SK-N-SH treated with all-trans-retinoic acid at 6 μM for 48 hours (cell line): ENCODE data around the gene PFKL.

Experiments
- ATAC-seq: fragments of 200-7000 bp; cut with Tn5 transposase; 3 replicates; pipeline ENCODE4 v1.9.1; 2020; ENCODE audit warnings: mild to moderate bottlenecking, moderate library complexity
- ARNTL ChIP-seq: fragments of 450-650 bp; formaldehyde crosslinking; IDR thresholded peaks from 2 replicates; pipeline ENCODE4 v1.5.0; 2020; ENCODE audit warnings: low read depth, mild to moderate bottlenecking, moderate library complexity, borderline replicate concordance
- BACH2 ChIP-seq: fragments of 250-450 bp; sonication (Bioruptor Pico); IDR thresholded peaks from 2 replicates; pipeline ENCODE4 v1.9.0; 2021; ENCODE audit warnings: mild to moderate bottlenecking, borderline replicate concordance
- CREB5 ChIP-seq: fragments of 250-450 bp; sonication (Bioruptor Pico); IDR thresholded peaks from 2 replicates; pipeline ENCODE4 v1.5.1; 2020; ENCODE audit warnings: low read depth, mild to moderate bottlenecking, moderate library complexity
- CSDC2 ChIP-seq: fragments of 250-450 bp; sonication (Bioruptor Pico); IDR thresholded peaks from 2 replicates; pipeline ENCODE4 v1.5.0; 2020; ENCODE audit warnings: mild to moderate bottlenecking, moderate library complexity
- CSRNP3 ChIP-seq: fragments of 250-450 bp; sonication (Bioruptor Pico); IDR thresholded peaks from 2 replicates; pipeline ENCODE4 v1.5.1; 2021; ENCODE audit warnings: mild to moderate bottlenecking, moderate library complexity
- ESRRG ChIP-seq: fragments of 250-450 bp; sonication (Bioruptor Pico); IDR thresholded peaks from 2 replicates; pipeline ENCODE4 v1.6.1; 2021; ENCODE audit warnings: mild to moderate bottlenecking
- GLIS3 ChIP-seq: fragments of 250-450 bp; sonication (Bioruptor Pico); IDR thresholded peaks from 2 replicates; pipeline ENCODE4 v1.5.0; 2020; ENCODE audit warnings: mild to moderate bottlenecking, moderate library complexity
- ISL1 ChIP-seq: fragments of 250-450 bp; sonication (Bioruptor Pico); IDR thresholded peaks from 2 replicates; pipeline ENCODE4 v2.1.2; 2022; ENCODE audit warnings: mild to moderate bottlenecking, moderate library complexity
- OSR1 ChIP-seq: fragments of 250-450 bp; sonication (Bioruptor Pico); IDR thresholded peaks from 2 replicates; pipeline ENCODE4 v1.8.0; 2022; ENCODE audit warnings: moderate library complexity, mild to moderate bottlenecking, inconsistent platforms
- PATZ1 ChIP-seq: fragments of 250-450 bp; sonication (Bioruptor Pico); IDR thresholded peaks from 2 replicates; pipeline ENCODE4 v1.8.0; 2020; ENCODE audit warnings: mild to moderate bottlenecking, moderate library complexity, borderline replicate concordance
- RARB ChIP-seq: fragments of 250-450 bp; sonication (Bioruptor Pico); IDR thresholded peaks from 2 replicates; pipeline ENCODE4 v1.8.0; 2021; ENCODE audit warnings: mild to moderate bottlenecking, moderate library complexity
- SNAI2 ChIP-seq: fragments of 250-450 bp; sonication (Bioruptor Pico); IDR thresholded peaks from 2 replicates; pipeline ENCODE4 v1.5.0; 2020; ENCODE audit warnings: mild to moderate bottlenecking, moderate library complexity
- TCF4 ChIP-seq: fragments of 250-450 bp; sonication (Bioruptor Pico); IDR thresholded peaks from 2 replicates; pipeline ENCODE4 v1.8.0; 2021; ENCODE audit warnings: mild to moderate bottlenecking, moderate library complexity, borderline replicate concordance
- TOX ChIP-seq: fragments of 250-450 bp; sonication (Bioruptor Pico); IDR thresholded peaks from 2 replicates; pipeline ENCODE4 v1.8.0; 2021; ENCODE audit warnings: mild to moderate bottlenecking, moderate library complexity, borderline replicate concordance
- TSHZ2 ChIP-seq: fragments of 250-450 bp; sonication (Bioruptor Pico); IDR thresholded peaks from 2 replicates; pipeline ENCODE4 v1.5.0; 2020; ENCODE audit warnings: mild to moderate bottlenecking, moderate library complexity
- ZC3H10 ChIP-seq: fragments of 250-450 bp; sonication (Bioruptor Pico); IDR thresholded peaks from 2 replicates; pipeline ENCODE4 v1.5.1; 2021; ENCODE audit warnings: mild to moderate bottlenecking, moderate library complexity
- ZFP3 ChIP-seq: fragments of 250-450 bp; sonication (Bioruptor Pico); IDR thresholded peaks from 2 replicates; pipeline ENCODE4 v1.5.0; 2020; ENCODE audit warnings: mild to moderate bottlenecking, moderate library complexity
- ZFP30 ChIP-seq: fragments of 450-650 bp; formaldehyde crosslinking; IDR thresholded peaks from 2 replicates; pipeline ENCODE4 v1.5.0; 2022; ENCODE audit warnings: mild to moderate bottlenecking, moderate library complexity
- ZNF565 ChIP-seq: fragments of 450-650 bp; formaldehyde crosslinking; conservative IDR thresholded peaks from 2 replicates; pipeline ENCODE4 v1.5.0; 2020; ENCODE audit warnings: low read depth, mild to moderate bottlenecking, moderate library complexity
- ZNF70 ChIP-seq: fragments of 450-650 bp; formaldehyde crosslinking; IDR thresholded peaks from 2 replicates; pipeline ENCODE4 v1.5.0; 2020; ENCODE audit warnings: mild to moderate bottlenecking, moderate library complexity

PFKL gene

GRCh38 chr21:44290327-44291077, 9.4 kb upstream of the PFKL start:
- no peak for TF ChIP-seq ZFP30 (CRISPR knock-in tag)
- TF ChIP-seq ZNF70, result no peak
- ATAC-seq, result no peak

GRCh38 chr21:44291078-44291935, 8.5 kb upstream of the PFKL start:
- no peak for ATAC-seq
- no peak for TF ChIP-seq GLIS3 (CRISPR knock-in tag)
- TF ChIP-seq CSRNP3 (CRISPR knock-in tag), result no peak
- TF ChIP-seq ESRRG (CRISPR knock-in tag), result no peak
- no peak for TF ChIP-seq ISL1 (CRISPR knock-in tag)
- TF ChIP-seq TCF4, result no peak
- no peak for TF ChIP-seq TSHZ2 (CRISPR knock-in tag)
- TF ChIP-seq ZFP3 (CRISPR knock-in tag), result no peak
- TF ChIP-seq CSDC2, result no peak

GRCh38 chr21:44291936-44292811, 7.7 kb upstream of the PFKL start:
- ATAC-seq, result no peak
- TF ChIP-seq CREB5 (CRISPR knock-in tag), result no peak
- TF ChIP-seq CSDC2, result no peak
- no peak for TF ChIP-seq SNAI2
- TF ChIP-seq RARB (CRISPR knock-in tag), result no peak
- no peak for TF ChIP-seq ZFP30 (CRISPR knock-in tag)
- no peak for TF ChIP-seq ARNTL (CRISPR knock-in tag)
- TF ChIP-seq ZFP3 (CRISPR knock-in tag), result no peak
- no peak for TF ChIP-seq GLIS3 (CRISPR knock-in tag)
- no peak for TF ChIP-seq TCF4
- no peak for TF ChIP-seq BACH2
- TF ChIP-seq ZNF70, result no peak
- TF ChIP-seq TOX (CRISPR knock-in tag), result no peak
- TF ChIP-seq OSR1, result no peak
- no peak for TF ChIP-seq ZNF565 (CRISPR knock-in tag)
- no peak for TF ChIP-seq CSRNP3 (CRISPR knock-in tag)
- TF ChIP-seq PATZ1 (CRISPR knock-in tag), result no peak
- no peak for TF ChIP-seq ZC3H10 (CRISPR knock-in tag)
- no peak for TF ChIP-seq TSHZ2 (CRISPR knock-in tag)
